ENCODE results near the gene ROR1. TPM values are rescaled to one million over a fixed set of nuclear protein-coding genes. Genes with fewer than 3 reads are reported as not detected.

ROR1 gene
- total and polyA plus RNA-seq, 10 of the 15 experiments (the other 5 are each of a cell fraction or from before 2014, with no cell fraction given) = 0.02 to 0.08 (median 0.05) TPM; not detected in 6

- H3K27ac ChIP-seq (ENCODE audit: control insufficient read depth, insufficient read depth) = no peak overlapping the region
- no peak overlapping the region for H3K4me2 ChIP-seq (ENCODE audit: control insufficient read depth, insufficient read depth)
- H3K9ac ChIP-seq (ENCODE audit: control insufficient read depth, insufficient read depth, low read length) = no peak overlapping the region
- RAD21 ChIA-PET (ENCODE audit: unreplicated experiment) = interaction anchor here (1.3 kb wide), 1 partner anchor 11 kb away, joined by 4 read pairs; no protein-coding TSS in a partner anchor
- no peak for ATAC-seq
- no peaks in the 10 kb centered on the region for H3K36me3 ChIP-seq (ENCODE audit: control insufficient read depth in 2 of 2, insufficient read depth in 2 of 2, low read length in 1 of 2)
- H3K4me3 ChIP-seq = no peak overlapping the region
- no peaks in the 10 kb centered on the region for H4K20me1 ChIP-seq (ENCODE audit: control insufficient read depth, insufficient read depth)
- no peak for DNase-seq (ENCODE audit: low read depth, low spot score)
- POLR2A ChIA-PET = no interaction called here
- no peak for TF ChIP-seq HDGF (IDR thresholded peaks at IDR 0.05)
- TF ChIP-seq KAT2A (conservative IDR thresholded peaks at IDR 0.05; ENCODE audit: control insufficient read depth, low read depth, low read length) = no peak
- TF ChIP-seq, protein P1, sequence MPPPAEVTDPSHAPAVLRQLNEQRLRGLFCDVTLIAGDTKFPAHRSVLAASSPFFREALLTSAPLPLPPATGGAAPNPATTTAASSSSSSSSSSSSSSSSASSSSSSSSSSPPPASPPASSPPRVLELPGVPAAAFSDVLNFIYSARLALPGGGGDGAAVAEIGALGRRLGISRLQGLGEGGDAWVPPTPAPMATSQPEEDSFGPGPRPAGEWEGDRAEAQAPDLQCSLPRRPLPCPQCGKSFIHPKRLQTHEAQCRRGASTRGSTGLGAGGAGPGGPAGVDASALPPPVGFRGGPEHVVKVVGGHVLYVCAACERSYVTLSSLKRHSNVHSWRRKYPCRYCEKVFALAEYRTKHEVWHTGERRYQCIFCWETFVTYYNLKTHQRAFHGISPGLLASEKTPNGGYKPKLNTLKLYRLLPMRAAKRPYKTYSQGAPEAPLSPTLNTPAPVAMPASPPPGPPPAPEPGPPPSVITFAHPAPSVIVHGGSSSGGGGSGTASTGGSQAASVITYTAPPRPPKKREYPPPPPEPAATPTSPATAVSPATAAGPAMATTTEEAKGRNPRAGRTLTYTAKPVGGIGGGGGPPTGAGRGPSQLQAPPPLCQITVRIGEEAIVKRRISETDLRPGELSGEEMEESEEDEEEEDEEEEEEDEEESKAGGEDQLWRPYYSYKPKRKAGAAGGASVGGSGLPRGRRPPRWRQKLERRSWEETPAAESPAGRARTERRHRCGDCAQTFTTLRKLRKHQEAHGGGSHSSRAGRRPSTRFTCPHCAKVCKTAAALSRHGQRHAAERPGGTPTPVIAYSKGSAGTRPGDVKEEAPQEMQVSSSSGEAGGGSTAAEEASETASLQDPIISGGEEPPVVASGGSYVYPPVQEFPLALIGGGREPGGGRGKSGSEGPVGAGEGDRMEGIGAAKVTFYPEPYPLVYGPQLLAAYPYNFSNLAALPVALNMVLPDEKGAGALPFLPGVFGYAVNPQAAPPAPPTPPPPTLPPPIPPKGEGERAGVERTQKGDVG (CRISPR knock-in tag; IDR thresholded peaks at IDR 0.05) = no peak
- TF ChIP-seq FOXK2 (IDR thresholded peaks at IDR 0.05) = no peak
- TF ChIP-seq, protein P2, sequence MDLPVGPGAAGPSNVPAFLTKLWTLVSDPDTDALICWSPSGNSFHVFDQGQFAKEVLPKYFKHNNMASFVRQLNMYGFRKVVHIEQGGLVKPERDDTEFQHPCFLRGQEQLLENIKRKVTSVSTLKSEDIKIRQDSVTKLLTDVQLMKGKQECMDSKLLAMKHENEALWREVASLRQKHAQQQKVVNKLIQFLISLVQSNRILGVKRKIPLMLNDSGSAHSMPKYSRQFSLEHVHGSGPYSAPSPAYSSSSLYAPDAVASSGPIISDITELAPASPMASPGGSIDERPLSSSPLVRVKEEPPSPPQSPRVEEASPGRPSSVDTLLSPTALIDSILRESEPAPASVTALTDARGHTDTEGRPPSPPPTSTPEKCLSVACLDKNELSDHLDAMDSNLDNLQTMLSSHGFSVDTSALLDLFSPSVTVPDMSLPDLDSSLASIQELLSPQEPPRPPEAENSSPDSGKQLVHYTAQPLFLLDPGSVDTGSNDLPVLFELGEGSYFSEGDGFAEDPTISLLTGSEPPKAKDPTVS (IDR thresholded peaks at IDR 0.05; ENCODE audit: low read depth, low read length) = no peak
- TF ChIP-seq KLF5 (IDR thresholded peaks at IDR 0.05; ENCODE audit: partially characterized antibody) = no peak
- TF ChIP-seq NFXL1 (IDR thresholded peaks at IDR 0.05; ENCODE audit: borderline replicate concordance) = no peak
- no peak for TF ChIP-seq POLR2AphosphoS5 (IDR thresholded peaks at IDR 0.05; ENCODE audit: low read length)
- TF ChIP-seq RFX5 (IDR thresholded peaks at IDR 0.05; ENCODE audit: low read depth, low read length) = no peak
- TF ChIP-seq IRF4 (IDR thresholded peaks at IDR 0.05; ENCODE audit: low read depth, low read length) = no peak
- TF ChIP-seq RCOR1 (conservative IDR thresholded peaks at IDR 0.05; ENCODE audit: low read depth, low read length) = no peak
- no peak for TF ChIP-seq SMARCA5 (IDR thresholded peaks at IDR 0.05)
- no peak for TF ChIP-seq CHD1 (IDR thresholded peaks at IDR 0.05; ENCODE audit: low read depth, low read length)
- TF ChIP-seq ZNF217 (IDR thresholded peaks at IDR 0.05) = no peak
- no peak for TF ChIP-seq STAT1 (conservative IDR thresholded peaks at IDR 0.05)
- no peak for TF ChIP-seq SRF (IDR thresholded peaks at IDR 0.05; ENCODE audit: low read depth in 2 of 2, low read length in 2 of 2)
- no peak for TF ChIP-seq SIX5 (IDR thresholded peaks at IDR 0.05; ENCODE audit: low read depth, low read length, severe bottlenecking)
- TF ChIP-seq, protein P3, sequence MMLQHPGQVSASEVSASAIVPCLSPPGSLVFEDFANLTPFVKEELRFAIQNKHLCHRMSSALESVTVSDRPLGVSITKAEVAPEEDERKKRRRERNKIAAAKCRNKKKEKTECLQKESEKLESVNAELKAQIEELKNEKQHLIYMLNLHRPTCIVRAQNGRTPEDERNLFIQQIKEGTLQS (IDR thresholded peaks at IDR 0.05; ENCODE audit: borderline replicate concordance, extremely low read depth, low read depth, low read length) = no peak
- intact Hi-C loops (cut with micrococcal nuclease; ENCODE audit: unreplicated experiment) = no loop called here
- no TSS peak for BruUV-seq (replicated peaks)
- H3K79me2 ChIP-seq (ENCODE audit: control insufficient read depth, insufficient read depth, low read length) = no peaks in the 10 kb centered on the region
- no peaks in the 10 kb centered on the region for H3K27me3 ChIP-seq (replicated peaks in 1 of 2; ENCODE audit: control insufficient read depth in 2 of 2, insufficient read depth in 2 of 2, low read length in 1 of 2)
- no peak overlapping the region for H2AFZ ChIP-seq (ENCODE audit: control insufficient read depth, low read depth, low read length)
- CTCF ChIA-PET = interaction anchor here (1.6 to 1.8 kb wide), 2 partner anchors 9 to 10 kb away, joined by 7 to 12 read pairs; no protein-coding TSS in a partner anchor
- in situ Hi-C loops (cut with MboI) = no loop called here
- no peaks in the 10 kb centered on the region for H3K4me1 ChIP-seq (ENCODE audit: control insufficient read depth, insufficient read depth, low read length)
- SMC1A ChIA-PET (ENCODE audit: uncharacterized antibody, unreplicated experiment) = interaction anchor here (0.9 to 3.6 kb wide), 4 partner anchors 9 to 486 kb away, joined by 3 to 12 read pairs (median 4); no protein-coding TSS in a partner anchor
- no peak for FAIRE-seq
- H3K9me3 ChIP-seq (replicated peaks; ENCODE audit: control insufficient read depth, insufficient read depth, low read length) = no peaks in the 10 kb centered on the region
- 5% methylated on average over 1 of the region's 1 CpG for WGBS (ENCODE audit: insufficient coverage, insufficient replicate concordance, low lambda C conversion rate, missing lambda C conversion rate)
Observed at GRCh38 chr1:64147759-64148158, 373.9 kb downstream of the ROR1 start.
